Tibial nerve (tissue), 4 donors: ENCODE measurements around the gene GALM. TPM values are rescaled to one million over a fixed set of nuclear protein-coding genes. Genes with fewer than 3 reads are reported as not detected.
A peak's percentile ranks its signal among the peaks of the same experiment; 100 is the strongest.
"Not testable (repeated sequence)": the region's sequence is repeated elsewhere in the genome, so short reads cannot be mapped to it uniquely, and the experiment has no call there.

Source experiments
- DNase-seq, 2 donors: peaks; one replicate each; pipeline ENCODE4 v3.0.0-alpha.2; 2019; ENCODE audit warnings: low spot score in 2 of 2
- H3K27ac ChIP-seq, 4 donors: fragments of 200-600 bp; sonication (generic) in 3 of 4; one replicate each; pipeline ENCODE4 v1.5.1; 2017 to 2019; ENCODE audit warnings: mild to moderate bottlenecking in 1 of 4
- H3K27me3 ChIP-seq, 2 donors: fragments of 200-600 bp; sonication (generic) in 1 of 2; one replicate each; pipeline versions ENCODE4 v1.5.1 to v1.6.0; 2017 to 2019
- H3K36me3 ChIP-seq, 3 donors: fragments of 200-600 bp; sonication (generic); one replicate each; pipeline ENCODE4 v1.5.1; 2018 to 2019
- H3K4me1 ChIP-seq, 4 donors: fragments of 200-600 bp; sonication (generic) in 3 of 4; one replicate each; pipeline ENCODE4 v1.5.1; 2017 to 2019
- H3K4me3 ChIP-seq, 4 donors: fragments of 200-600 bp; sonication (generic) in 3 of 4; one replicate each; pipeline ENCODE4 v1.5.1; 2017 to 2019; ENCODE audit warnings: mild to moderate bottlenecking in 1 of 4, moderate library complexity in 1 of 4
- H3K9me3 ChIP-seq, 4 donors: fragments of 200-600 bp; sonication (generic) in 3 of 4; one replicate each; pipeline ENCODE4 v1.5.1; 2017 to 2019
- CTCF ChIP-seq, 5 experiments: fragments of 200-600 bp in 3 of 5; fragments of 450-650 bp in 2 of 5; sonication (generic) in 3 of 5; IDR thresholded peaks; one replicate each; pipeline ENCODE4 v1.5.1; 2016 to 2019; ENCODE audit warnings: antibody characterized with exemption in 5 of 5, mild to moderate bottlenecking in 3 of 5, moderate library complexity in 2 of 5
- EP300 ChIP-seq, 2 donors: sonication (generic); formaldehyde crosslinking; IDR thresholded peaks; one replicate each; pipeline ENCODE4 v1.6.1; 2017; ENCODE audit warnings: antibody characterized with exemption in 2 of 2, mild to moderate bottlenecking in 1 of 2
- POLR2A ChIP-seq, 2 donors: fragments of 450-650 bp; IDR thresholded peaks; one replicate each; pipeline ENCODE4 v1.6.1; 2017; ENCODE audit warnings: antibody characterized with exemption in 2 of 2, mild to moderate bottlenecking in 2 of 2, moderate library complexity in 2 of 2
- WGBS, 2 donors: methylation state at CpG; one replicate each; pipeline ENCODE4 v1.1.5; 2018; 5-methylcytosine and 5-hydroxymethylcytosine counted together
- total RNA-seq, 4 donors: library from RNA; depleted of rRNA; stranded (reverse); fragments of >200 nt; gene quantifications; one replicate each; pipeline ENCODE4 v1.1.0, GENCODE V29; 2016

Gene GALM
- total RNA-seq, 4 donors from 2014 or later = 20.7 to 57.9 (median 34.2) TPM

DNA sequence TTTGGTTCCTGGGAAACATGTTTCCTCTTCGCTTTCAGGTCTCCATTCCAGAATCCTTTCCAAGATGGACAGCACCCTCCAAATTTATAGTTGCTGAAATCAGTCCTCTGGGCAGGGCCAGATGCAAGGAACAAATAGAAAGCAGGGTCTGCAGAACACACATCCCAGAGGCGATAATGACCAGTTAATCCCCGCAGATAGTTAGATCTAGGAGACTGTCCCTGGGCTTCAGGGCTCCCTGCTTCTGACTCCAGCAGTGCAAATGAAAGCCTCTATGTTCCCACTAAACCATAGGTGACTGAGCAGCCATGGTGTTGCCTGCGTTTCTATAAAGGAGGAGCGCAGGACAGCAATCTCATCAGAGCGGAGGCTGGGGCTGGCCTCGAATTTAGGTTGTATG is 46.5 kb downstream of the GALM start:
- Histone ChIP-seq H3K9me3 (no peaks in the 10 kb centered on the region), H3K36me3 (peaks cover 0 to 27% (median 0%) of the 10 kb centered on the region in 3 donors), H3K4me3 (no peak overlapping the region), H3K4me1 (no peaks in the 10 kb centered on the region), H3K27ac (no peak overlapping the region), H3K27me3 (no peaks in the 10 kb centered on the region)
- 93 to 94% methylated on average over 7 of the region's 7 CpGs for WGBS, 2 donors
- TF ChIP-seq POLR2A (IDR thresholded peaks at IDR 0.05) = no peak
- TF ChIP-seq CTCF (IDR thresholded peaks at IDR 0.05) = no peak
- TF ChIP-seq EP300 (IDR thresholded peaks at IDR 0.05) = no peak
- DNase-seq = no peak

GRCh38 chr2:38712871-38713270 is 47.0 kb downstream of the GALM start:
- no peak overlapping the region for H3K4me3 ChIP-seq
- no peak for DNase-seq
- H3K36me3 ChIP-seq = peaks cover 0 to 27% (median 0%) of the 10 kb centered on the region in 3 donors
- no peaks in the 10 kb centered on the region for H3K9me3 ChIP-seq
- no peak overlapping the region for H3K27ac ChIP-seq
- WGBS, 2 donors = 74 to 79% methylated on average over 4 of the region's 4 CpGs
- TF ChIP-seq CTCF (IDR thresholded peaks at IDR 0.05) = no peak
- no peaks in the 10 kb centered on the region for H3K27me3 ChIP-seq
- no peaks in the 10 kb centered on the region for H3K4me1 ChIP-seq

DNA sequence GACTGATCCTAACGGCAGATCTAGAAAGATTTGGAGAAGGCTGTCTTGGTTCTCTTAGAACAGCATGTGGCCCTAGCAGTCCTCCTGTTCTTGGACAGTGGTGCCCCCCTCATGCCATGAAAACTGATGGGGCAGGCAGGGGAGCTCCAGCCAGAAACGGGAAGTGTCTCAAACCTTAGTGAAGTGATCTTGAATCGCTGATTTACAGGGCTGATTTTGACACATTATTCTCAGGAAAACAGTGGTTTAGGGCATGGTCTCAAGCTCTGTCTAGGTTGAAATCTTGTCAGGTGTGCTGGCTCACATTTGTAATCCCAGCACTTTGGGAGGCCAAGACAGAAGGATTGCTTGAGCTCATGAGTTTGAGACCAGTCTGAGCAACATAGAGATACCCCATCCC is 47.4 kb downstream of the GALM start:
- 74 to 85% methylated on average over 3 of the region's 3 CpGs for WGBS, 2 donors
- TF ChIP-seq POLR2A (IDR thresholded peaks at IDR 0.05) (no peak), EP300 (IDR thresholded peaks at IDR 0.05) (no peak), CTCF (IDR thresholded peaks at IDR 0.05) (no peak)
- H3K27me3 ChIP-seq = no peaks in the 10 kb centered on the region
- no peak overlapping the region for H3K27ac ChIP-seq
- DNase-seq = no peak
- no peaks in the 10 kb centered on the region for H3K4me1 ChIP-seq
- H3K36me3 ChIP-seq = peaks cover 0 to 27% (median 0%) of the 10 kb centered on the region in 3 donors
- no peak overlapping the region for H3K4me3 ChIP-seq
- no peaks in the 10 kb centered on the region for H3K9me3 ChIP-seq

GRCh38 chr2:38714941-38715340 is 49.0 kb downstream of the GALM start:
- not testable (repeated sequence) for H3K27ac ChIP-seq, DNase-seq, H3K4me1 ChIP-seq, H3K9me3 ChIP-seq, H3K27me3 ChIP-seq, H3K4me3 ChIP-seq
- peaks cover 0 to 24% (median 0%) of the 10 kb centered on the region in 3 donors for H3K36me3 ChIP-seq
- 91 to 96% methylated on average over 1 of the region's 1 CpG for WGBS, 2 donors

DNA sequence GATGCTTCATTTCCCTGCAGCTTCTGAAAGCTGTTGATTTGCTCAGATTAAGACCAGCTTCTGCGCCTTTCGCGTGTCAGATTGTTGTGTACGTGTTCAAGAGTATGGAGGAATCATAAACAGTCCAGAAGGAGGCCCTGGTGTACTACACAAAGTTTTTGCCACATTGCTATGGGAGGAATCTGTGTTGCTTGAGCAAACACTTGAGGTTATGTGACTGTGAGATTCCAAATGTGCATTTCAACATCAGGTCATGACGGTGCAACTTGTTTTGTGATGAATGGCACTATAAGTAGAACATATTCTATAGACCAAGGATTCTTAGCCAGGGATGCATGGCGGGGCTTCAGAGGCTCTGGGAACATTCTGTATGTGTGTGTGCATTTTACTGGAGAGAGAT is 50.3 kb downstream of the GALM start:
- H3K9me3 ChIP-seq = no peaks in the 10 kb centered on the region
- DNase-seq = no peak
- 83 to 85% methylated on average over 6 of the region's 6 CpGs for WGBS, 2 donors
- H3K4me1 ChIP-seq = peaks cover 0 to 12% (median 0%) of the 10 kb centered on the region in 4 donors
- no peaks in the 10 kb centered on the region for H3K27me3 ChIP-seq
- no peak overlapping the region for H3K4me3 ChIP-seq
- H3K36me3 ChIP-seq = peaks cover 0 to 18% (median 0%) of the 10 kb centered on the region in 3 donors
- TF ChIP-seq CTCF (IDR thresholded peaks at IDR 0.05) (no peak), EP300 (IDR thresholded peaks at IDR 0.05) (no peak)
- H3K27ac ChIP-seq = peak overlapping the region in 1 of 4 donors; percentile 3

DNA sequence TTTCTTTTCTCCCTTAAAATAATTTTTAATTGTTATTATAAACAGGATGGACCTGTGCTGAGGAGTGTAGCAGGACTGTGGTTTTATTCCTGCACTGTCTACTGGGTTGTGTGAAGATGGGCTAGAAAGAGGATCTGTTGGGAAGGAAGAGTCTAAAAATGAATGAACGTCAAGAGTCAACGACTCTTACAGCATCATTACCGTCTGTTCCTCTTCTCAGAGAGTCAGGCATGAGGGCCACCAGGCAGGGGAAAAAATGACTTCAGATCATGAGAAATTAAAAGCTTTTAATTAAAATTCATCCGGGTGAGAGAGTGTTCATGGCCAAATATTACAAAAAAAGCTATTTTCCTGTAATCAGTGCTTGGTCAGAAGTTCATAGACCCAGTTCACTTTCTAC is 52.7 kb downstream of the GALM start:
- H3K9me3 ChIP-seq = no peaks in the 10 kb centered on the region
- no peaks in the 10 kb centered on the region for H3K27me3 ChIP-seq
- 78 to 83% methylated on average over 4 of the region's 4 CpGs for WGBS, 2 donors
- no peak overlapping the region for H3K27ac ChIP-seq
- no peak for DNase-seq
- TF ChIP-seq POLR2A (IDR thresholded peaks at IDR 0.05) = no peak
- TF ChIP-seq EP300 (IDR thresholded peaks at IDR 0.05) = no peak
- TF ChIP-seq CTCF (IDR thresholded peaks at IDR 0.05) = no peak
- peaks cover 0 to 30% (median 0%) of the 10 kb centered on the region in 4 donors for H3K4me1 ChIP-seq
- H3K36me3 ChIP-seq = no peaks in the 10 kb centered on the region
- no peak overlapping the region for H3K4me3 ChIP-seq
